GM12878 (cell line): ENCODE data around the gene ST7.

Experiments
- CTCF ChIP-seq, 3 experiments: IDR thresholded peaks in 2 of 3; conservative IDR thresholded peaks in 1 of 3; 2 replicates each; pipeline ENCODE4 v1.5.1; 2011; ENCODE audit warnings: low read depth in 3 of 3, low read length in 3 of 3, mild to moderate bottlenecking in 3 of 3, control low read depth in 2 of 3, moderate library complexity in 2 of 3, inconsistent platforms in 1 of 3, mixed read lengths in 1 of 3; ENCODE audit not compliant: control insufficient read depth in 2 of 3, insufficient read depth in 1 of 3; ENCODE audit errors: extremely low read depth in 1 of 3
- E4F1 ChIP-seq: fragments of 450-650 bp; IDR thresholded peaks from 2 replicates; pipeline ENCODE4 v1.6.1; 2018; ENCODE audit warnings: borderline replicate concordance, mild to moderate bottlenecking; ENCODE audit not compliant: partially characterized antibody
- EZH2 ChIP-seq: IDR thresholded peaks from 2 replicates; pipeline ENCODE4 v1.6.1; 2012; ENCODE audit warnings: low read depth, mild to moderate bottlenecking, control low read depth, inconsistent platforms, low read length, borderline replicate concordance; ENCODE audit not compliant: control insufficient read depth
- FOXK2 ChIP-seq: fragments of 450-650 bp; IDR thresholded peaks from 2 replicates; pipeline ENCODE4 v1.6.1; 2017; ENCODE audit warnings: mild to moderate bottlenecking, moderate library complexity
- GATAD2B ChIP-seq: fragments of 450-650 bp; conservative IDR thresholded peaks from 2 replicates; pipeline ENCODE4 v1.6.1; 2017; ENCODE audit warnings: low read depth, mild to moderate bottlenecking, moderate library complexity
- JUND ChIP-seq: IDR thresholded peaks from 2 replicates; pipeline ENCODE4 v1.6.1; 2012; ENCODE audit warnings: low read depth, mild to moderate bottlenecking, low read length, improper control_type of control experiment, moderate library complexity
- MEF2A ChIP-seq: IDR thresholded peaks from 2 replicates; pipeline ENCODE4 v1.6.1; 2011; ENCODE audit warnings: low read depth, mild to moderate bottlenecking, low read length, moderate library complexity; ENCODE audit not compliant: insufficient read depth
- POLR2AphosphoS5 ChIP-seq: IDR thresholded peaks from 2 replicates; pipeline ENCODE4 v1.6.1; 2011; ENCODE audit warnings: mild to moderate bottlenecking, low read length, inconsistent platforms
- SRF ChIP-seq, 2 experiments: IDR thresholded peaks; 2 replicates each; pipeline ENCODE4 v1.6.1; 2011; ENCODE audit warnings: low read depth in 2 of 2, low read length in 2 of 2, mild to moderate bottlenecking in 1 of 2, moderate library complexity in 1 of 2

DNA sequence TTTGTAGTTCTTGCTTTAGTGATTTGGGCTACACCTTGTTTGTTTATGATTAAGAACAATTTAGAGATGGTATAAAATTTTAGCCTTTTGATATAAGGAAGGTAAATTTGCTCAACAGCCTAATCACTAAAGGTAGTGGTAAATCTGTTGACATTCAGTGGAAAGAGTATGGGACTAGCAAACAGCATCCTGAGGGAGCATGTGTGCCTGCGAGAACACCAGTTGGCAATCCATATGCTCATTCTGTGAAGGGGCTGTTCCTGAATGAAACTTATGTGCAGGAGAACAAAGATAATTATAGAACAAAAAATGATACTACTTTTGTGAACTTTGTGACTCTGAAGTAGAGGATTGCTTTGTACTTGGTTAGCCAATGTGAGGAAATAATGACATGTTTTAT, 46.9 kb upstream of the ST7 start:
- TF ChIP-seq EZH2 (no peak), CTCF (IDR thresholded peaks at IDR 0.05 in 2 of 3, conservative IDR thresholded peaks at IDR 0.05 in 1 of 3; ENCODE audit: control insufficient read depth in 2 of 3, extremely low read depth in 1 of 3, insufficient read depth in 1 of 3, low read depth in 3 of 3, low read length in 3 of 3) (no peak), FOXK2 (no peak), MEF2A (no peak), E4F1 (no peak), GATAD2B (no peak), JUND (no peak), SRF (IDR thresholded peaks at IDR 0.05; ENCODE audit: low read depth in 2 of 2, low read length in 2 of 2) (no peak), POLR2AphosphoS5 (no peak)
